Measurements from ENCODE around the gene LEF1.

Gene LEF1

DNA sequence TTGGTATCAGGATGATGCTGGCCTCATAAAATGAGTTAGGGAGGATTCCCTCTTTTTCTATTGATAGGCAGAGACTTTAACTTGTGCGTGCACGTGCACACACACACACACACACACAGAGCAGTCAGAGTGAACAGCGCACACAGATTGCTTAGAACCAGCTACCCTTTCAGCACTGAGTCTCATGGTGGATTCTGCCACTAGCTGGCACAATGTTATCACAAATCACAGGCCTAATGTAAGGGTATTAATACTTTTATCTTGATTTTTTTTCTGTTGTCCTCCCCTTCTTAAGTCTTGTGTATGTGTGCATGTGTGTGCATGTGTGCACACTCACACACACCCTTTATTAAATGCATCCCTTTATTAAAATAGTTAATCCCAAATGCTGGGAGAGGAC lies 125.8 kb downstream of the LEF1 start:
- H3K27me3 ChIP-seq (ENCODE audit: control insufficient read depth in 1 of 2, insufficient read depth in 2 of 2, low read length in 2 of 2) = no peaks in the 10 kb centered on the region
- H3K9ac ChIP-seq (ENCODE audit: low read length) = no peak overlapping the region
- H3K27ac ChIP-seq (ENCODE audit: low read depth, low read length) = no peak overlapping the region
- peaks cover 11% of the 10 kb centered on the region for H3K4me1 ChIP-seq (ENCODE audit: insufficient read depth, low read length)
- H3K36me3 ChIP-seq (ENCODE audit: insufficient read depth, low read length) = no peaks in the 10 kb centered on the region
- no peak overlapping the region for H3K4me3 ChIP-seq (ENCODE audit: low read depth in 1 of 2, low read length in 2 of 2)
- H3K9me3 ChIP-seq (ENCODE audit: low read length) = no peaks in the 10 kb centered on the region

DNA sequence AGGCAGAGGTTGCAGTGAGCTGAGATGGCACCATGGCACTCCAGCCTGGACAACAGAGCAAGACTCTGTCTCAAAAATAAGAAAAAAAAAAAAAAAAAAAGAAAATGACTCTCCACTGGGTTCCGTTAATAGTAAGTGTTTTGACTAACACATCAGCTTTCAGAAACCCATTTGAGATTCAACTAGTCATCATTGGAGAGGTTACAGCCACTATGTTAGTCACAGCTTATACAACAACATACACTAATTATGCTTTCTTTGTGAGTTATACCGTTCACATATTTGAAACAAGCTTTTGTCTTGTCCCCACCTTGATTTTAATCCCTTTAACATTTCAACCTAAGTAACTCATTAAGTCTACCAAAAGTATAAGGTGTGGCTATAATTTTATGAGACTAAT lies 130.8 kb downstream of the LEF1 start:
- Histone ChIP-seq H3K27me3 (ENCODE audit: control insufficient read depth in 1 of 2, insufficient read depth in 2 of 2, low read length in 2 of 2) (no peaks in the 10 kb centered on the region), H3K9me3 (ENCODE audit: low read length) (no peaks in the 10 kb centered on the region), H3K27ac (ENCODE audit: low read depth, low read length) (no peak overlapping the region), H3K4me1 (ENCODE audit: insufficient read depth, low read length) (no peaks in the 10 kb centered on the region), H3K36me3 (ENCODE audit: insufficient read depth, low read length) (peaks cover 19% of the 10 kb centered on the region), H3K4me3 (ENCODE audit: low read depth in 1 of 2, low read length in 2 of 2) (no peak overlapping the region), H3K9ac (ENCODE audit: low read length) (no peak overlapping the region)

DNA sequence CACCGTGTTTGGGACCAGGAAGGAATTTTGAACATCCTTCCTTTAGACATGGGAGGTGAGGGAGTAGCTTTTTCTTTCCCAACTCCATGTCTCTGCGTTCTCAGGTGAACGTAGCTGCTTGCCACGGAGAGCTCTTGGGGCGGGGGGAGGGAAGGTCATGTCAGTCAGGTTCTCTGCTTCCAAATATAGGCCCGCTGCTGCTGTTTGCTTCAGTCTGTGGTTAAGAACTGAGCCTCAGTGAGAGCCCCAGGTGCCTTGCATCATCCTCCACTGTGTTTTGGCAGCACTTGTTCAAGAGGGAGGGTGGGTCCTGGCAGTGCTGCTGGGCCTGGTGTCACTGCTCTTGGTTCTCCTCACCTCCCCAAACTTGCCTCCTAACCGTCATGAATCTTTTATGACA lies 132.5 kb downstream of the LEF1 start:
- Histone ChIP-seq H3K9me3 (ENCODE audit: low read length) (no peaks in the 10 kb centered on the region), H3K4me1 (ENCODE audit: insufficient read depth, low read length) (no peaks in the 10 kb centered on the region), H3K27me3 (ENCODE audit: control insufficient read depth in 1 of 2, insufficient read depth in 2 of 2, low read length in 2 of 2) (no peaks in the 10 kb centered on the region), H3K9ac (ENCODE audit: low read length) (no peak overlapping the region), H3K36me3 (ENCODE audit: insufficient read depth, low read length) (peaks cover 26% of the 10 kb centered on the region), H3K4me3 (ENCODE audit: low read depth in 1 of 2, low read length in 2 of 2) (no peak overlapping the region), H3K27ac (ENCODE audit: low read depth, low read length) (no peak overlapping the region)

DNA sequence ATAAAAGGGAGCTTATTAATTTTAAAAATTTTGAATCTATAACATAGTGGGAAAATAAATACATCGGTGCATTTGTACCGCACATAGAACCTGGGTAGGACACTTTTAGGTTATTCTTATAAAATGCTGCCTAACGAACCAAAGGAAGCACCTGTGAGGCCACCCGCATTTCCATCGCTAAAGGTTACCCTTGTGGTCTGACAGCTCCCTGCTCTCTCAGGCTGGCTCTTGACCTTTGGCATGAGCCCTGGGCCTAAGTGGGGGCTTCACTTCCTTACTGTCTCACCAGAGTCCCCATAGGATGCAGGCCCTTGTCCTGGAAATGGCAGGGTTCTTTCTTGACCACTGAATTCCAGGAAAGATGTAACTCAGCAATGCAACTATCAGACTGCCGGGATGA lies 133.0 kb downstream of the LEF1 start:
- Histone ChIP-seq H3K27ac (ENCODE audit: low read depth, low read length) (no peak overlapping the region), H3K4me1 (ENCODE audit: insufficient read depth, low read length) (no peaks in the 10 kb centered on the region), H3K9ac (ENCODE audit: low read length) (no peak overlapping the region), H3K27me3 (ENCODE audit: control insufficient read depth in 1 of 2, insufficient read depth in 2 of 2, low read length in 2 of 2) (no peaks in the 10 kb centered on the region), H3K4me3 (ENCODE audit: low read depth in 1 of 2, low read length in 2 of 2) (no peak overlapping the region), H3K9me3 (ENCODE audit: low read length) (no peaks in the 10 kb centered on the region), H3K36me3 (ENCODE audit: insufficient read depth, low read length) (peaks cover 31% of the 10 kb centered on the region)

DNA sequence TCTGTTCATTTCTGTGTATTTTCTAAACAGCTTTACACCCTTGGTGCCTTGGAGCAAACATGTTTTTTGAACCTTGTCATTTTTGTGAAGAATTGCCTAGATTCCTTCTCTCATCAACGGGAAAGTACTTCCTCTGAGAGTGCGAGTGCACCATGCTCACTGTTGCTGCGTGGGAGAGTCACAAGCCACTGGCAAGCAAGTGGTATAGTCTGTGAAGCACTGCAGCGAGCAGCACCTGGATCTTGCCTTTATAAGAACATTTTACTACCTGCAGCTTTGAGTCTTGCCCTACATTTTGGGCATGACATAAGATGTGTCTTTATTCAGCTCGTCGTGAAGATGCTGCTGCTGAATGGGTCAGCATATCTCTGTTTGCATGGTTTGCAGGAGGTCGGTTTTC lies 134.2 kb downstream of the LEF1 start:
- no peak overlapping the region for H3K4me3 ChIP-seq (ENCODE audit: low read depth in 1 of 2, low read length in 2 of 2)
- no peak overlapping the region for H3K9ac ChIP-seq (ENCODE audit: low read length)
- H3K4me1 ChIP-seq (ENCODE audit: insufficient read depth, low read length) = no peaks in the 10 kb centered on the region
- H3K9me3 ChIP-seq (ENCODE audit: low read length) = no peaks in the 10 kb centered on the region
- peaks cover 32% of the 10 kb centered on the region for H3K36me3 ChIP-seq (ENCODE audit: insufficient read depth, low read length)
- no peaks in the 10 kb centered on the region for H3K27me3 ChIP-seq (ENCODE audit: control insufficient read depth in 1 of 2, insufficient read depth in 2 of 2, low read length in 2 of 2)
- no peak overlapping the region for H3K27ac ChIP-seq (ENCODE audit: low read depth, low read length)

DNA sequence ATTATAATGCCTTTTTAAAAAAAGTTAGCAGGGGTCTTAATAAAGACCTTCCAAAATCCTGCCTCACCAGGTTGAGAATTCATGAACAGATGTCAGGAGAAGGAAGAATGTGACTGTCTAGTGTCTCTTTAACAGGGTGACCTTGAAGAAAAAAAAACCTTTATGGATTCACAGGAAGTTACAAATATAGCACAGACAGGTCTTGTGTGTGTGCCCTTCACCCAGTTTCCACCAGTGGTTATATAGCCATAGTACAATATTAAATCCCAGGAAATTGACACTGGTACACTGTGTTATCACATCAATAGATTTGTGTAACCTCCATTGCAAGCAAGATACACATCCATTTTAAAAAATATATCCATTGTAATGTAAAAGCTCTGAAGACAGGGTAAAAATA lies 135.4 kb downstream of the LEF1 start:
- Histone ChIP-seq H3K36me3 (ENCODE audit: insufficient read depth, low read length) (peaks cover 43% of the 10 kb centered on the region), H3K27ac (ENCODE audit: low read depth, low read length) (no peak overlapping the region), H3K27me3 (ENCODE audit: control insufficient read depth in 1 of 2, insufficient read depth in 2 of 2, low read length in 2 of 2) (no peaks in the 10 kb centered on the region), H3K4me1 (ENCODE audit: insufficient read depth, low read length) (no peaks in the 10 kb centered on the region), H3K4me3 (ENCODE audit: low read depth in 1 of 2, low read length in 2 of 2) (no peak overlapping the region), H3K9me3 (ENCODE audit: low read length) (no peaks in the 10 kb centered on the region), H3K9ac (ENCODE audit: low read length) (no peak overlapping the region)

DNA sequence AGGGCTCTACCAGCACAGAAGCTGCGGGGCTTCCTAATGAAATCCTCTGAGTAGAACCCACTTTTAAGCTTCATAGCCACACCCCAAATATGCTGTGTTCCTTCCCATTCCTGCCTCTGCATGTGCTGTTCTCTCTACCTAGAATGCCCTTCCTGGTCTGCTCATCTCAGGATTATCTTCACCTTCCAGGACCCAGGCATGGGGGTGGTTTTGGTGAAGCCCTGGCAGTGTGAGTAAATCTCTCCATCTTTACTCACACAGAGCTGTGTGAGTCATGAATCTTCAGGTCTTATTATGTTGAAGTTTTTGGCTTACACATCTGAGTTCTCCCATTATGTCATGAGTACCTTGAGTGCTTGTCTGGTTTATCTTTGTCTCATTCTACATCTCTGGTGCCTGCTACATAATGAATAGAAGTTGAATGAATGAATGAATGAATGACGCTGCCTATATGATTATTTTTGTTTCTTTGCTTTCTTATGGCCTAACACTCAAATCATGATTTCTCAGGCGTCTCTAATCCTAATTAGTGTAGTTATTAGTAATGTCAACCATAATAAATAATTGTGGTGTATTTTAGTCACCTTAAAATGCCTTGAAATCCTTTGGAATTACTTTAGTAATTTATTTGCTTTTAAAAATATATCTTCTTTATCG lies 137.2 kb downstream of the LEF1 start:
- H3K27me3 ChIP-seq (ENCODE audit: control insufficient read depth in 1 of 2, insufficient read depth in 2 of 2, low read length in 2 of 2) = no peaks in the 10 kb centered on the region
- no peak overlapping the region for H3K4me3 ChIP-seq (ENCODE audit: low read depth in 1 of 2, low read length in 2 of 2)
- no peaks in the 10 kb centered on the region for H3K9me3 ChIP-seq (ENCODE audit: low read length)
- no peaks in the 10 kb centered on the region for H3K4me1 ChIP-seq (ENCODE audit: insufficient read depth, low read length)
- peaks cover 55% of the 10 kb centered on the region for H3K36me3 ChIP-seq (ENCODE audit: insufficient read depth, low read length)
- no peak overlapping the region for H3K27ac ChIP-seq (ENCODE audit: low read depth, low read length)
- H3K9ac ChIP-seq (ENCODE audit: low read length) = no peak overlapping the region

DNA sequence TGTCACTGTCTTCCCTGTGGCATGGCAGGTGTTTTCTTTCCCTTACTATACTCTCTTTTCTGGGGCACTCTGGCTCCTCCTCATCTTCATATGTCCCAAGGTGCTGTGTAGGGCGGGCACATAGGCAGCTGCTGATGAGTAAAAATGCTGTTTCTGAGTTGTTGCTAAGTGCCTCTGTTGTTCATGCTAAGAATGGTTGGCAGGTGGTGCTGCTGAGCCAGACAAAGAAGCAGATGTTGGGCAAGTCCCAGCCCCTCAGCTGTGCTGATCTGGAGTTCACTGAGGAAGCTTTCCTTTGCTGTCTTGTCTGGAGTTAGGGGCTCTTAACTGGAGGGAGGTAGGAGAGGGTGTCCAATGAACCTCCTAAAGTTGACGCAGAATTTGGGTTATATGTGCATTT lies 138.4 kb downstream of the LEF1 start:
- Histone ChIP-seq H3K27me3 (ENCODE audit: control insufficient read depth in 1 of 2, insufficient read depth in 2 of 2, low read length in 2 of 2) (no peaks in the 10 kb centered on the region), H3K4me1 (ENCODE audit: insufficient read depth, low read length) (no peaks in the 10 kb centered on the region), H3K27ac (ENCODE audit: low read depth, low read length) (no peak overlapping the region), H3K4me3 (ENCODE audit: low read depth in 1 of 2, low read length in 2 of 2) (no peak overlapping the region), H3K9me3 (ENCODE audit: low read length) (no peaks in the 10 kb centered on the region), H3K9ac (ENCODE audit: low read length) (no peak overlapping the region), H3K36me3 (ENCODE audit: insufficient read depth, low read length) (peaks cover 60% of the 10 kb centered on the region)

DNA sequence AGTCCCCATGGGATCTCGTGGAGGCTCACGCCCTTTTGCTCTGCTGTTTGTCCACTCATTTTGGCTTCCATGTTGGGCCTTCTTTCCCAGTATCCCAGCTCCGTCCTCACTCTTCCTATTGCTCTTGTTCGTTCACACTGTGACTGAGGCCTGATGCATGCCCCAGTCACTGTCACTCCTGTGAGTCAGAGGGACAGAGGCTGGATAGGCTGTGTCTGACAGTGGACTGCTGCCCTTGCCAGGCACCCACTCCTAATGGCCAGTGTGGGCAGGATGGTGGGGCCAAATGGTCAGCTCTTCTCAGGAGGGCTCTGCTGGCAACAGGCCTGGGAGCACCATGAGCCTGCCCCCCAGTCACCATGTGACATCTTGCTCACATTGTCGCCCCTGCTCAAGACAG lies 139.0 kb downstream of the LEF1 start:
- Histone ChIP-seq H3K4me1 (ENCODE audit: insufficient read depth, low read length) (no peaks in the 10 kb centered on the region), H3K9me3 (ENCODE audit: low read length) (no peaks in the 10 kb centered on the region), H3K27me3 (ENCODE audit: control insufficient read depth in 1 of 2, insufficient read depth in 2 of 2, low read length in 2 of 2) (no peaks in the 10 kb centered on the region), H3K9ac (ENCODE audit: low read length) (no peak overlapping the region), H3K27ac (ENCODE audit: low read depth, low read length) (no peak overlapping the region), H3K4me3 (ENCODE audit: low read depth in 1 of 2, low read length in 2 of 2) (no peak overlapping the region), H3K36me3 (ENCODE audit: insufficient read depth, low read length) (peaks cover 65% of the 10 kb centered on the region)

DNA sequence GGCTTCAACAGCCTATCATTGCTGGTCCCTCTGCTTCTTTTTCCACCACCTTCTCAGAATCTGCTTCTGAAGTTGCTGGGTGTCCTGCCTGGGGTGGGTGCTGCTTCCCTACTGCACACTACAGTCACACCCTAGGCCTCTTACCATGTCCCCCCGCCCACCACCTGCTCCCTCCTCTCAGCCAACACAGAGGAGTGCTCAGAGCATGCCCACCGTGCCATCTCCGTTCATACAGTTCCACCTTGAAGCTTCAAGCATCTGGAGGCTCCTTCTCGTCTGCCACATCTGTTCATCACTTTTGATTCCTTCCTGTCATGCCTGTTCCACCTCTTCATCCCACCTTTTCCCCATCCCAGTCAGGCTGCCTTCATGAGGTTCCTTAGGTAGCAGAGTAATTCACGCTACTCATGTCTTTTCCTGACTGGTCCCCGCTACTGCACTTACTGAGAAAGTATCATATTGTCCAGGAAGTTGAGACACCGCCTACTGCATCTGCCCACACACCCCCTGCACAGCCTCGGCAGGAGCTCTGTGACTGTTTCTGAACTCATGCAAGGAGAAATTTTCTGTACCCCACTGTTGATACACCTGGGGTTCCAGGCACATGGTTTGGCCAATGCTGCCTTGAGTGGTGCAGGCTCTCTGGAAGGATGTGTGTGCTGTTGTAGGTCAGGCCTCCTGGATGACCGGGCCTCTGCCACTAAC lies 139.6 kb downstream of the LEF1 start:
- H3K9me3 ChIP-seq (ENCODE audit: low read length) = no peaks in the 10 kb centered on the region
- no peak overlapping the region for H3K27ac ChIP-seq (ENCODE audit: low read depth, low read length)
- H3K36me3 ChIP-seq (ENCODE audit: insufficient read depth, low read length) = peaks cover 61% of the 10 kb centered on the region
- no peaks in the 10 kb centered on the region for H3K27me3 ChIP-seq (ENCODE audit: control insufficient read depth in 1 of 2, insufficient read depth in 2 of 2, low read length in 2 of 2)
- H3K4me3 ChIP-seq (ENCODE audit: low read depth in 1 of 2, low read length in 2 of 2) = no peak overlapping the region
- H3K9ac ChIP-seq (ENCODE audit: low read length) = no peak overlapping the region
- H3K4me1 ChIP-seq (ENCODE audit: insufficient read depth, low read length) = no peaks in the 10 kb centered on the region

DNA sequence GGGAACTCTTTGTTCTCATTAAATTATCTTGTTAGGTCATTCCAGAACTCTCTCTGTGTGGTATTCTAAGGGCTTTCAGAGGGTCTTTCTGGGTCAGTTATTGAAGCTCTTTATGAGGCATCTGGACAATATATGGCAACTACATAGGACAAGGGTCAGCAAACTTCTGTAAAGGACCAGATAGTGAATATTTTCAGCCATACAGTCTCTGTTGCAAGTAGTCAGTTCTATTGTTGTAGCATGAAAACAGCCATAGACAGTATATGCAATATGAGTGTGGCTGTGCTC lies 143.9 kb downstream of the LEF1 start:
- Histone ChIP-seq H3K9ac (ENCODE audit: low read length) (no peak overlapping the region), H3K36me3 (ENCODE audit: insufficient read depth, low read length) (peaks cover 65% of the 10 kb centered on the region), H3K27ac (ENCODE audit: low read depth, low read length) (no peak overlapping the region), H3K4me1 (ENCODE audit: insufficient read depth, low read length) (no peaks in the 10 kb centered on the region), H3K27me3 (ENCODE audit: control insufficient read depth in 1 of 2, insufficient read depth in 2 of 2, low read length in 2 of 2) (no peaks in the 10 kb centered on the region), H3K4me3 (ENCODE audit: low read depth in 1 of 2, low read length in 2 of 2) (no peak overlapping the region), H3K9me3 (ENCODE audit: low read length) (no peaks in the 10 kb centered on the region)

All from muscle layer of colon (tissue), 2 donors.